GDM1 (cell line): ENCODE results near the gene IER5.

Experiments
- DNase-seq: peaks from one replicate; lab custom pipeline; 2025; lab: John Stamatoyannopoulos, UW

IER5 gene

DNA sequence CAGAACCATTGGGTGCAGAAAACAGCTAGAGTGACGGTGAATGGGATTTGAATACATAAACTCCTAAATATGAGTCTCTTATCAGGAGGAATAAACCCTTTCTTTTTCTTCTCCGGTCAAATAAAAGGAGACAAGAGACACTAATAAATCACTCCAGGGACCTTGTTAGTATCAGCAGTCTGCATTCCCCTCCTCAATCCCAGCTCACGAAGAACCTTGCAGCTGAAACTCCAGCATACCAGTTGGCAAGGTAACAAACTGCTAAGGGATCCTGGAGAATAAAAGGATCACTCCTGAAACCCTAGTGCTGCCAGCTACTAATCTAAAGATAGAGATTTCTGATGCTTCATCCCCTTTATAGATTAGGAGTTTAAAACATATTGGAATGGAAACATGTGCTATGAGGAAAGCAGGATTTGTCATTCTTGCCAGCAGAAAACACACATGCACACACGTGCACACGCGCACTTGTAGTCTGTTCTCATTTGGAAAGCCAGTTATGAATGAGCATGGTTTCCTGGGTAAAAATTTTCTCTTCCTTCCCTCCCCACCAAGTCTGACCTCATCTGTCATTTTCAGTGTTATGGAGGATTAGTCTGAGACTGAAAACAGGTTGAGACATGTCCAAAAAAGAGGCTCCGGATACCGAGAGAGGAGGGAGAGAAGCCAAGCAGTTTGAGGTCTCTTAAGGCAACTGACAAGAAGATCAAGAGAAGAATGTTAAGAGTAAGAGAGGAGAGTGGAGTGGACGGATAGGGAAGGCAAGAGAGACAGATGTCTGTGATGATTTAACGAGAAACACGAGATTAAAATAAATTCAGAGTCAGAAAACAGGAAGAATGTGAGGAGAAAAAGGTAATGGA, 10.9 kb downstream of the IER5 start:
- DNase-seq, result peak; percentile 86

DNA sequence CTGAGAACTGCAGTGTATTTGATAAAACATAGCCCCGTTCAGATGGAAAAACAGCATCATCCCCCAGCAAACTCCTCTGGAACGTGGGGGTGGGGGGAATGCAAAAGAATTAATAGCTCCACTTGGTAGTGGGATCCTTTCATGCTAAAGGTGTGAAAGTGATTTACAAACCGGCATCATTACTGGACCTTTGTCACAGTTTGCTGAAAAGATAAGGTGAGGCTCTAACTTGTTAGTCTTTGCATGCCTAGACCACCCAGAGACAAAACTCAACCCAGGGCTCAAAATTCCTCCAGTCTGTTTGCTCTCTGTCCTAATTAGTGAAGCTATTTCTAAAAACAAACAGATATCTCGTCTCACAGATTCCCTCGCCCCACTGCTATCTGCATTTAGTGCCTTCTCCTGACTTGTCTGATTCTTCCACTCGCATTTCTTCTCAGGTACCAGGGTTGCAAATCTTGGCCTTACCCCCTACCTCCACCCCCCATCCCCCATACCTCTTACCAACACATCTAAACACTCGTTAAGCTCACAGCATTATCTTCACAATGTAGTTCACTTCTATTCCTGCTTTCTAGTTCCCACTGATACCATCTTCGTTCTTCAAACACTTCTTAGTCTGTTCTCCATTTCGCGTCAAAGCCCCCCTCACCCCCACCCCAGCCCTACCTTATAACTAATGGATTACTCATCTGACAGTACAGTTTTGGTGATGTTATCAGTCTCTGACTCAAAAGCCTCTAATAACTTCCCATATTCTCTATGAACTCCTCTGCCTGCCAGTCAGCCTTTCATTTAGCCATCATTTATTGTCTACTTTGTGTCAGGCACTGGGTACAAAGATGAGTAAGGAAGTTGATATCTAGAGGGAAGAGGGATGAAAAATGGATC, 11.8 kb downstream of the IER5 start:
- DNase-seq, result no peak

DNA sequence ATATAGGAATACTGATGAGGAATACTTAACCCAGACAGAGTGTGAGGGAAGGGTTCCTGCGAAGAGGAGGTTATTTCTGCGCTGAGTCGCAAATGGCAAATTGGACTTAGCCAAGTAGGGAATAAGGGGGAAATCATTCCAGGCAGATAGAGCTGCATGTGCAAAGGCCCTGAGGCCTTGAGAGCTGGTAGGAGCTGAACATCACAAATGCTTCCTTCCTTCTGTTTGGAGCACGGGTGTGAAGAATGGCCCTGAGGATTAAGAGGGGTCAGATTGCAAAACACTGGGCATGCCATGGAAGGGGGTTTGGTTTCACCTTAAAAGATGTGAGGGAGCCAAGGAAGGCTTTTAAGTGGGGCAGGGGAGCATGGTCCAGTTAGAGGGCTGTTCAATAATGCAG, 12.4 kb downstream of the IER5 start:
- no peak for DNase-seq

DNA sequence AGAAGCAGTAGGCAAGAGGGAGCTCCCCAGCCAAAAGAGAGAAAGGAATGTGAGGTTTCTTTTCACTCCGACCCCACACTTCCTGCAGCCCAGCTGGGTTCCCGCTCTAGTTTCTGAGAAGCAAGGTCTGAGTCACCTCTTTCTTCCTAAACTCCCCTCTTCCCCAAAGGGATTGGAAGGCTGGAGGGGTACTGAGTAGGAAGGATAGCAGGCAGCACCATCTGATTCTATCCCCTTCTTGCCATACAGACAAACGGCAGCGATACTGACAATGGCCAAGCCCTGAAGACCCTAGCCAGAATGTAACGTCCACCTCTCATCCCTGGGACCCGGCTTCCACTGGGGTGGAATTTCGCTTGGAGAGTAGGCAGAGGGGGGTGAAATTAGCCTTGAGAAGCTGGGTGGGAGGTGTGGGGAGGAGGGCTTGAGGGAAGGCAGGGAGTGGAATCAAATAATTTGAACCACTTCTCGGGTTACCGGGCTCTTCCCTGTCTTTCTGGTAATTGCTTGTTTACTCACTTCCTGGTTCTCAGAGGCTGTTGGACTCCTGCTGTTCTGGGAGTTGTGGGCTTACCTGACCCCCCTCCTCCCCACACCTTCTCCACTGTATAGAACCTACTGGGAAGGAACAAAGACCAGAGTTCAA, 13.2 kb downstream of the IER5 start:
- DNase-seq, result no peak

DNA sequence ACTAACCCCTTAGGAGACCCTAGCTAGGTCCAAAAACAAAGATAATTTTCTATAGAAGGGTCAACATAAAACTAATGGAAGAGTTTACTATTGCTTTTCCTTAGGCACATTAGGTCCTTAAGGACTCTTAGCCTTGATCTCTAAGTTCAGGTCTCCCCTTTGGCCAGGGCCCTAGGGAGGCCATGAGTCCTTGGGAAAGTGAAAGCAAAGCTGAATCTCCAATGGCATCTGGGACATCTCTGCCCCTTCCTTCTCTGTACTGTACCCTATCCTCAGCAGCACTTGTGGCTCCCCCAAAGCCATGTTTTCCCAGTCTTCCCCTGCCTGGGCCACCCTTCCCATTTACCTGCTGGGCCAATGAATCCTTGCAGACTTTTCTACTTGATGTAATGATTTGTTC, 14.3 kb downstream of the IER5 start:
- no peak for DNase-seq

DNA sequence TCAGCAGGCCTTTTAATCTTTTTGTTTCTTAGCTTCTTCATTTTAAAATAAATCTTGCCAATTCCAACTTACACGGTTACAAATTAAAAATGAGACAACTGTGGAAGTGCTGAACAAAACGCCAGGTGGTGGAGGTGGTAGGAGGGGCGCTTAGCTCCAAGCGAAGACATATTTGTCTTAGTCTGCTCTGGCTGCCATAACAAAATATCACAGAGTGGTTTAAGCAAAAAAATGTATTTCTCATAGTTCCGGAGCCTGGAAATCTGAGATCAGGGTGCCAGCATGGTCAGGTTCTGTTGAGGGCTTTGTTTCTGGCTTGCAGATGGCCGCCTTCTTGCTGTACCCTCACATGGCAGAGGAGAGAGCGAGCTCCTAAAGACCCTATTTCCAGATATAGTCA, 14.9 kb downstream of the IER5 start:
- no peak for DNase-seq

DNA sequence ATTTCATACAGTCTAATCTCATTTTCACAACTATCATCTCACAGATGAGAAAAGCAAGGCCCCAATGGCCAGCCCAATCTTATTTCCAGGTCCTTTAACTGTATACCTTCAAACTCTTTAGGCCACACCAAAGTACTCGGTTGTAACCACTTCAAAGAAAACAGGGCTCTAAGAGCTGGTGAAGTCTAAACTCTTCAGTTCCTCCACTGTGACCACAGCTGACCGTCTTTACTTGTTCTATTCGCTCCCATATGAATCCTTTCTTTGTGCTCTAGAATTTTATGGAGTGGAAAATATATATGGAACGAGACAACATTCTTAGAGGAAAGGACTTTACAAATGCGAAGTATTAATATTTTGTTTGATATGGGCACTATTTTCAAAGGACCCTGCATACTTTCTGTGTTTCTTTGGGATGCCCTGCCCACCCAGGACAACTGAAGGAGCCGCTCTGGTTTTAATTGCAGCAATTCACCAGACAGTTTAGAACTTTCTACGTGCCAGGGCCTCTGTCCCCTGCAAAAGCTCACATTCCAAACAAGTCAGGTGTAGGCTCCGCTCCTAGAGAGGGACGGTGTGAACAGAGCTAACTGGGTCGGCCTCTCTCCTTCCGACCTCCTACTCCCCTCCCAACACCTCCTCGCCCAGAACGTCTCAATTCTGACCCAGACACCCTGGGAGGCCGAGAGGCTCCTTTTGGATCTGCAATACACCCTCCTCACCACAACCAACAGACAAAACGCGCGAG, 15.7 kb downstream of the IER5 start:
- DNase-seq, result no peak

DNA sequence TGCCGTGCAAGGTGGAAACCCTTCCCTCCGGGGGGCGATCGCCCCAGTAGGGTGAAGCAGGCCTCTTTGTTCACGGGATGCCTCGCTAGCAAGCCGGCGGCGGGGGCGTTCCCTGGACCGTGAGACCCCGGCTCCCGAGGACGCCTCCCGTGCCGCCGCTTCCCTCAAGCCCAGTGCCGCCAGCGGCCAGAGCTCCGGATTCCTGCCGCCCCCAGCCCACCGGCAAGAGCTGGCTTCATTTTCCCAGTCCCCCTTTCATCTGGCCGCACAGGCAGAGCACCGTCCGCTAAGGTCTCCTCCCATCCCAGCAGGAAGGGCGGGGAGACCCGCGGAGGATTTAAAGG, 16.3 kb downstream of the IER5 start:
- no peak for DNase-seq

DNA sequence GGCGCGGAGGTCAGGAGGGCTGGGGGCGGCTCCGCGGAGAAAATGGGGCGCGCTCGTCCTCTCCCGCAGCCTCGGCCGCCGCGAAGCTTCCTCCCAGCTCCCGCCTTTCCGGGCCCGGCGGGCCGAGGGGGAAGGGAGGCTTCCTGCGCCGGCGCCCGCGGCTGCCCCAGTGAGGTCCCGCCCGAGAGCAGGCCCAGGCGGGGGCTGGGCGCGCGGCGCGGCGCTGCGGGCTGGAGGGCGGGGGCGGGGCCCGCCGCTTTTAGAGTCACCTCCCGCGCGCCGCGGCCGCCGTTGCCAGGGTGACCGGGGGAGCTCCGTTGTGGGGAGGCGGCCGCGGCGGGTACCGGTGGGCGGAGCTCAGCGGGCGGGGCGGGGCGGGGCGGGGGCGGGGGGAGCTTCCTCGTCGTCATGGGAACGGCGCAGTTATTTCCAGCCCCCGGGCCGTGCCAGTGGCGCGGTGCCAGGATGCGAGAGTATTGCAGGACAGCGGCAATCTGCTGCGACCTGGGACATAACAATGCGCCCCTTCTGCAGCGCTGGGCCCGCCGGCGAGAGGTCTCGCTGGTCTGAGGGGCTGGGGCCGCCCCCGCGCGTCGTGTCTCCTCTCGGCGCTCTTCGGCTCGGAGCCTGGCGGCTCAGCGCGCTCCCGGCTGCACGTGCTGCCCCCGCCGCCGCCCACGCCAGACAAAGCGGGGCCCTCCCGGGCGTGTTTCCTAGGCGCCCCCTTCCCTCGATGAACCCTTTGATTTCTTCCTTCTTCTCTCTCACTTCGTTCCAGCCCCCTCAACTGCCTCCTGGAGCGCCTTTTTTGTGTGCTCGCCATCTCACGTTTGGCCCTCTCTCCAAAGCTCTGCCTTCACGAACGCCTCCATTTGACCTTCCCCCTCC, 16.9 kb downstream of the IER5 start:
- peak; percentile 92 for DNase-seq

DNA sequence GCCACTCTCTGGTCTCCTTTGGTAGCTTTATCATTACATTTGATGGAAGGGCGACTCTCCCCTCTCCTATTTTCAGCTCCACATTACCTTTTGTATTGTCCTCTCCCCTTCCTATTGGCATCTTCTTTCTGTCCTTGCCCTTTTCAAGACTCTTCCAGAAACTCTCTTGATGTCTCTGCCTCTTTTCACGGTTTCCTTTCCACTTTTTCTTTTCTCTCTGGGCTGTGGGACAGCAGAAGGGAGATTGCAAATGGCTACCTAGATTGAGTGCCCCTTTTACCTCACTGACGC, 17.5 kb downstream of the IER5 start:
- DNase-seq, result no peak

DNA sequence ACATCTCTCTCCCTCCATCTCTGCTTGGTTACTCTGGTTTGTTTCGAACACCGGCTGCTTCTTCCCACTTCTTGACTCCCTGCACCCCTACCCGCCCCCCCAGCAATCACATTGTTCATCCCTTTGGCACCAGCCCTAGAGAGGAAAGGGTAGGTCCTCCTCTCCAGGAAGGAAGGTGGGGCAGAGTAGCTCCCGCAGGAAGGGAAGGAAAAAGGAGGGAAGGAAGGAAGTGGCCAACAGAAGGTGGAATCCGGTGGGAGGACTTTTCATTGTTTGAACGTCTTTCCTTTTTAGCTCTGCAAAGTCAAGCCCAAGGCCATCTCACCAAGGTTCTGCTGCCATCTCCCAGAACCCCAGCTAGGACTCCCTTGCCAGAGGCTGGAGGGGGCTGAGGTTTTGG, 18.0 kb downstream of the IER5 start:
- no peak for DNase-seq

DNA sequence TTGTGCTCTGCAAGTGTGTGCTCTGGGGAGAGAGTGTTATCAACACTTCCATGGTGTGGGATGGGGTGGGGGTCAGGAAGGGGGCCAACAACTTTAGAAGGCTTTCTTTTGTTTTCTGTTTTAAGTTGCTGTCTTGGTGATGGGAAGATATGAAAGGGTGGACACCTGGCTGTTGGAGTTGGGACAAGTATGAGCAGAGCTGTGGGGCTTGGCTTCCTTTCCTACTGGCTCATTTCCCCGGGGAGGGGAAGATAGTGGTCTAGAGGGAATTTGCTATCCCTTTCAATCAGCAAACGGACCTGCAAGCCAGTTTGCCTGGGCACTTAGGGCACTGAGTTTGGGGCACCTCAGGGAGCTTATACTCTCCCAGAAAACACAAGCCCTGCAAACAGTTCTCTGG, 19.2 kb downstream of the IER5 start:
- DNase-seq, result no peak

DNA sequence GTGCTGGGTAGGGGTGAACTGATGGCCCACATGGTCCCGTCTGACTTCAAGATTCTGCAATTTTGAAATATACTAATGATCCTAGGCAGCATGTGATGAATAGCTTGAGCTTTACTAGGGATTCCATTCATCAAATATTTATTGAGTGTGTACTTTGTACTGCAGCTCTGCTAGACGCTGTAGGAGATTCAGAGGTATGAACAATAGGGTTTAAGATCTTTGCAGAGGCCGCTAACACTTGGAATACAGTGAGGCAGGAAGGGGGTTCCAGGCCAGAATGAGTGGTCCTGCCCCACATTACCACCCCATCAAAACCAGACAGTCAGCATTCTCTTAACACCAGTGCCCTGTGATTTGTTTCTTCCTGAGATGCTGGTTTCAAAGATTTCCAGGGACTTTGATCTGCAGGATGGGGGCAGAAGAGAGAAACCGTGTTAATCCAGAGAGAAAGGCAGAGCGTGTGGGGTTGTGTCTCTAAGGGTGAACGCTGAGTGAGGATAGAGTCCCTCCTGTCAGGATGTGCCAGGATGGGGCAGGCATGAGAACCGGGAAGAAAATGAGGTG, 19.9 kb downstream of the IER5 start:
- DNase-seq, result no peak

DNA sequence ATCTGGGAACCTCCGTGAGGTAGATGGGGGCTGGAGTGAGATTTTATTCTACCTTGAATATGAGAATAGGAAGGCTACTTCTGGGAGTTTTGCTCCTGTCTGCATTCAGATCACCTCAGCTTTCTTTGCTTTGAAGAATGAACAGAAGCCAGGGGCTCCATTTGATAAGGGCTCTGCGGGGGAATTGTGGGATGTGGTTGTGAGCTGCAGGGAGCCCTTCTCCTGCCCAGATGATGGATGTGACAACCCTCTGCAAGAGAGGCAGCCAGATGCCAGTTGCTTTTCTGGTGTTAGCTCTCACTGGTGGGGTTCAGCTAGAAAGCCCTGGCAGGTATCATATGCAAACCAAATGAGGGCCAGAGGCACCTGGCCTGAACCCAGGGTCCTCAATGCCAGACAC, 21.5 kb downstream of the IER5 start:
- no peak for DNase-seq

DNA sequence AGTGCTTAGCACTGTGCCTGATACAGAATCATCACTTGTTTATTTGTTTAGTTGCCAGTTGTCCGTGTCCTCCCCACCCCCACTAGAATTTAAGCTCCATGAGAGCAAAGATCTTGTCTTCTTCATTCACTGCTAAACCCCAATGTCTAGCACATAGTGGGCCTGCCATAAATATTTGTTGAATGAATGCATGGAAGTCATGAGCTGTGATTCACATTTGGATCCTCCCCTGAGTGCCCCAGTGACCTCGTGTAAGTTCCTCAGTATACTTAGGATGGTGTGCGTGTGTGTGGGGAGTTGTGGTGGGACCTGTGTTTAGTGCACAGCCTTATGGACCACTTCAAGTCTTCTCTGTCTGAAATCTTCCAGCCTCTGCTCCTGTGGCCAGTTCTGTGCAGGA, 23.1 kb downstream of the IER5 start:
- DNase-seq, result no peak

DNA sequence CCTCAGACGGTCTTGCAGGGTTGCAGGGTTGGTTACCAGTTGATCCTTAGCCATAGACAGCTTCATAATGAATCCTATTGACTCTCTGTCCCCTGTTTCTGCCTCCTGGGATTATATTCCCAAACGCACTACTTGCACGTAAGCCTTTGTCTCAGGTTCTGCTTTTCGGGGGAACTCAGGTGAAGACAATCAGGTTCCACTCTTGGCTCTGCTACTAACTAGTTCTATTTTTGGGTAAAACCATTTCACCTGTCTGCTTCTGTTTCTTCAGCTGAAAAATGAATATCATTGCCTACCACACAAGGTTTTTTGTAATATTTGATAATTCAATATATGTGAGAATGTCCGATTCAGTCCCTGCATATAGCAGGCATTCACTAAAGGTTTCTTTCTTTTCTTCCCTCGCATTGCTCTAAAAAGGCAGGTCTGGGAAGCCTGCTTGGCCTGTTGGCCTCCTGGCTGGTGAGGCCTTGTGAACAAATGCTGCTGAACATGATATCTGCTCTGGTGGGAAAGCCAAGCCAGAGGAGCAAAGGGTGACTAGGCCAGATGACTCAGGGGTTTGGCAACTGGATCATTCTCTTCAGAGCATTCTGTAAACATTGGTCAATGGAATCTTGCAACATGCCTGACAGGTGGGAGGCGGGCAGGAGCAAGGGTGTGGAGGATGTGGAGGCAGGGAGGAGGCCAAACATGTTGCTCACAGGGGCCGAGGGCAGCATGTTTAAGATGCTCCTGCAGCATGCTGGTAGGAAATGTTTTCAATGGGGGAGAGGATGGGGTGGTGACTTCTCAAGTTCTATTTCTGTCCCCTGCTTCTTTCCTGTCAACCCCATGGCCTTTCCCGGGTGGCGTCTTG, 23.8 kb downstream of the IER5 start:
- DNase-seq, result no peak

DNA sequence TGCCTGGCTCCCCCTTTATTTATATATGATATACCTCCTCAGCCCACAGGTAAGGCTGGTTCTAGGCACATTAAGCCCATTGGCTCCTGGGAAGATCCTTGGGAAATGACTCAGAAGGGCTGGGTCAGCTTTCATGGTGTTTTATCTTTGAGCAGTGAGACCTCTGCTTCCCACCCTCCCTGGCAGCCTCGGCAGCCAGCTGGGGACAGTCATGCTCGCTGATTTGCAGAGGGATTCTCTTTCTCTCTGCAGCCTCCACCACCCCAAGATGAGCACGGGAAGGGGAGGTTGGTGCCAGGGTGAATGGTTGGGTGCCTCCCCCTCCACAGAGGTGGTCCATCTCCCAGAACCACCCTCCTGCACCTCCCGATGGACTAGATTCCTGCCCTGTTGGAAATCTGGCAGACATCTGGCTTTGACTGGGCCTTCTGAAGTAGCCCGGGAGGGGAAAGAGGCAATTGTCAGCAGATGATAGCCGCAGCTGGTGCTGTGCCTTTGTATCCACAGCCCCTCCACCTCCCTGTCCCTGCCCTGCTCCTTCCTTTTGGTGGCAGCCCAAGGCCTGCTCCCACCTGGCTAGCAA, 24.6 kb downstream of the IER5 start:
- no peak for DNase-seq

DNA sequence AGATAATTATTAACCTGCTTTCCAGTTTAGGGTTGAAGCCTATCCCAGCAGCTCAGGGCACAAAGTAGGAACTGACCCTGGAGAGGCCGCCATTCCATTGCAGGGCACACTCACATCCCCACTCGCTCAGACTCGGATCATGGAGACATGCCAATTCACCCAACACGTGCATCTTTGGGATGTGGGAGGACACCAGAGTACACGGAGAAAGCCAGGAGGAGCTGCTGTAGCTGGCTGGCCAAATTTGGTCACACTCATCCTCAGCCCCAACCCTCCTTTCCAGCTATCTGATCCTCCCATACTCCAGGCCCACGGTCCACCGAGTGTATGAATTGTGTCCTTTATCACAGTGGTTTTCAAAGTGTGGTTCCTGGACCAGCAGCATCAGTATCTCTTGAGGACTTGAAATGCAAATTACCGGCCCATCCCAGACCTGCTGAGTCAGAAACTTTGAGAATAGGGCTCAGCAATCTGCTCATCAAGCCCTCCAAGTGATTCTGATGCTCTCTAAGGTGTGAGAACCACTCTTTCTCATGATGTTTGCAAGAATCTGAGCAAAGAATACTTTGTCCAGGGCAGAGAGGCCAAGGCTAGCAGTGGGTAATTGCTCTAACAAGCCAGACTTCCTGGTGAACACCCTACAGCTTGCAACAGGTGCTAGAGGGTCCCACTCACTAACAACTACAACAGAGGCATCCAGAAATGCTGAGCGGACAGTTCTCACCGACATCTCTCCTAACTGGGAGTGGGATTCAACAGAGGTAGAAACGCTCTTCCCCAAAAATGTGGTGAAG, 26.3 kb downstream of the IER5 start:
- no peak for DNase-seq

DNA sequence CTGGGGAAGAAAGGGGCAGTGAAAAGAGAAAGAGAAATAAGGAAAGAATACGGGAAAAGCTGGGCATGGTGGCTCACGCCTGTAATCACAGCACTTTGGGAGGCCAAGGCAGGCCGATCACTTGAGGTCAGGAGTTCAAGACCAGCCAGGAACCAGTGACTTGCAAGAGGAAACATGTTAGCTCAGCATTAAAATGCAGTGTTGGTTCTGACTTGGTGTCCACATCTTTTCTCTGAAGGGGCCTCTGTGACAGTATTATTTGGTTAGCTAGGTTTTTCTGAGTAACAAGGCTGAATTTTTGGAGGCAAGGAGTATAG, 26.8 kb downstream of the IER5 start:
- no peak for DNase-seq
